Mesothelial cell of epicardium (in vitro differentiated cells): ENCODE measurements around the gene SMG6. TPM values are rescaled to one million over a fixed set of nuclear protein-coding genes. Genes with fewer than 3 reads are reported as not detected.
A peak's percentile ranks its signal among the peaks of the same experiment; 100 is the strongest.

Experiments used
- DNase-seq, 2 experiments: peaks; one replicate each; pipeline ENCODE4 v3.0.0; 2021; ENCODE audit warnings: low spot score in 2 of 2; ENCODE audit not compliant: unreplicated experiment in 2 of 2
- H3K27ac Mint-ChIP-seq: 2 replicates; pipeline ENCODE4 v1.8.0; 2021; ENCODE audit warnings: mixed read lengths
- H3K27me3 Mint-ChIP-seq: 2 replicates; pipeline ENCODE4 v1.8.0; 2021; ENCODE audit warnings: low read depth, mixed read lengths
- H3K36me3 Mint-ChIP-seq: 2 replicates; pipeline ENCODE4 v1.8.0; 2021; ENCODE audit warnings: mixed read lengths
- H3K4me1 Mint-ChIP-seq: 2 replicates; pipeline ENCODE4 v1.8.0; 2021; ENCODE audit warnings: mixed read lengths
- H3K4me3 Mint-ChIP-seq: 2 replicates; pipeline ENCODE4 v1.8.0; 2021; ENCODE audit warnings: mild to moderate bottlenecking, moderate library complexity, mixed read lengths
- H3K9me3 Mint-ChIP-seq: 2 replicates; pipeline ENCODE4 v1.8.0; 2021; ENCODE audit warnings: mixed read lengths
- CTCF ChIP-seq: fragments of 200-600 bp; sonication (generic); IDR thresholded peaks from one replicate; pipeline ENCODE4 v1.5.0; 2021; ENCODE audit warnings: antibody characterized with exemption; ENCODE audit not compliant: unreplicated experiment
- total RNA-seq: library from RNA; stranded (reverse); gene quantifications from 3 replicates; pipeline ENCODE4 v1.2.1, GENCODE V29; 2021

SMG6 gene
- total RNA-seq, 1 donor from 2014 or later: 58.3 TPM

DNA sequence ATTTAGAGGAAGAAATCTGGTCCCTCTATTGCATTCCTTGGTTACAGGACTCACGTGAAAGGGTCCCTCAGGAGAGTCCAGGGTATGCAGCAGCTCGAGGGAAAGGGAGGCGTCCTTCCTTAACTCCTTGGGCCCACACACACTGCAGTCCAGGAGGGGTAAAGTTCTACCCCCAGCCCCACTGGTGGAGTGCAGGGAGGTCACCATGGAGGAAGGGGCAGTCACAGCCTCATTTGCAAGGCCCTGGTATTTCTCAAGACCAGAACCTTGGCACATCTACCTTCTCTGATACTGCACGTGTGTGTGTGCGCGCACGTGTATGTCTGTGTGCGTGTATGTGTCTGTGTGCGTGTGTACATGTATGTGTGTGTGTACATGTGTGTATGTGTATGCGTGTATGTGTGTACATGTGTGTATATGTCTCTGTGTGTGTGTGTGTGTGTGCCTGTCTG is 237.6 kb downstream of the SMG6 start:
- DNase-seq: no peak
- H3K4me3 Mint-ChIP-seq: no peak overlapping the region
- peaks cover 12% of the 10 kb centered on the region for H3K36me3 Mint-ChIP-seq
- no peaks in the 10 kb centered on the region for H3K27me3 Mint-ChIP-seq
- H3K9me3 Mint-ChIP-seq: no peaks in the 10 kb centered on the region
- peaks cover 63% of the 10 kb centered on the region for H3K4me1 Mint-ChIP-seq
- H3K27ac Mint-ChIP-seq: peak overlapping the region; percentile 88
- TF ChIP-seq CTCF: no peak

- TF ChIP-seq CTCF: no peak
- Mint-ChIP-seq H3K4me1 (peaks cover 71% of the 10 kb centered on the region), H3K36me3 (peaks cover 12% of the 10 kb centered on the region), H3K27me3 (no peaks in the 10 kb centered on the region), H3K9me3 (no peaks in the 10 kb centered on the region), H3K27ac (peak overlapping the region; percentile 88), H3K4me3 (no peak overlapping the region)
- DNase-seq: no peak
Observed at GRCh38 chr17:2064980-2065785, 238.4 kb downstream of the SMG6 start.

GRCh38 chr17:2064520-2064971 is 239.0 kb downstream of the SMG6 start:
- peaks cover under 1% of the 10 kb centered on the region for H3K27me3 Mint-ChIP-seq
- DNase-seq: no peak
- peak overlapping the region; percentile 76 for H3K27ac Mint-ChIP-seq
- no peak for TF ChIP-seq CTCF
- peaks cover 75% of the 10 kb centered on the region for H3K4me1 Mint-ChIP-seq
- H3K36me3 Mint-ChIP-seq: peaks cover 16% of the 10 kb centered on the region
- H3K9me3 Mint-ChIP-seq: no peaks in the 10 kb centered on the region
- no peak overlapping the region for H3K4me3 Mint-ChIP-seq

DNA sequence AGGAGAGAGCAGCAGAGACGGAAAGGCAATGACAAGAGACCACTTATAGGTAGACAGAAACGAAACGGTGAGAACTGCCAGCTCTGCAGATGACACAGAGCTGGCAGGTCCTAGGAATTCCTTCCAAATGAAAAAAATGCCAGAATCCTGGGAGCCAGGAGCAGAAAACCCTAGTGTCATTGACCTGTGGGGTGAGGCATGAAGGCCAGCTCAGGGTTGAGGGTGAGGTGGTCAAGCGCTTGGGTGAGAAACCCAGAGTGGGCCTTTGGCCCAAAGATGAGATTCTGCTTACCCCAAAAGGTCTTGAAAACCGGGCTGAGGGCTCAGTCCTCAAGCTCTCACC is 239.5 kb downstream of the SMG6 start:
- Mint-ChIP-seq H3K36me3 (peaks cover 18% of the 10 kb centered on the region), H3K4me3 (no peak overlapping the region), H3K9me3 (no peaks in the 10 kb centered on the region), H3K27me3 (peaks cover 3% of the 10 kb centered on the region), H3K4me1 (peaks cover 79% of the 10 kb centered on the region), H3K27ac (peak overlapping the region; percentile 76)
- no peak for TF ChIP-seq CTCF
- DNase-seq: no peak

- TF ChIP-seq CTCF: no peak
- peaks cover 77% of the 10 kb centered on the region for H3K4me1 Mint-ChIP-seq
- H3K4me3 Mint-ChIP-seq: no peak overlapping the region
- no peaks in the 10 kb centered on the region for H3K9me3 Mint-ChIP-seq
- no peak for DNase-seq
- H3K27me3 Mint-ChIP-seq: peaks cover 3% of the 10 kb centered on the region
- peak overlapping the region; percentile 76 for H3K27ac Mint-ChIP-seq
- peaks cover 18% of the 10 kb centered on the region for H3K36me3 Mint-ChIP-seq
Observed at GRCh38 chr17:2063261-2064146, 240.1 kb downstream of the SMG6 start.
